NCI-H748 (cell line): ENCODE measurements around the gene PAX6.
A peak's percentile ranks its signal among the peaks of the same experiment; 100 is the strongest.

ENCODE experiments used
- DNase-seq: peaks from one replicate; lab custom pipeline; 2025; ENCODE audit not compliant: unreplicated experiment; lab: John Stamatoyannopoulos, UW

PAX6 gene

GRCh38 chr11:31779374-31779791 lies 31.7 kb downstream of the PAX6 start:
- DNase-seq = no peak

GRCh38 chr11:31772412-31772811 lies 38.7 kb downstream of the PAX6 start:
- no peak for DNase-seq

GRCh38 chr11:31770011-31770700 lies 41.0 kb downstream of the PAX6 start:
- DNase-seq = no peak

- no peak for DNase-seq
Observed at GRCh38 chr11:31768749-31769640, 42.1 kb downstream of the PAX6 start.

GRCh38 chr11:31767685-31768084 lies 43.4 kb downstream of the PAX6 start:
- no peak for DNase-seq

GRCh38 chr11:31767066-31767465 lies 44.1 kb downstream of the PAX6 start:
- no peak for DNase-seq

GRCh38 chr11:31764766-31765165 lies 46.4 kb downstream of the PAX6 start:
- peak; percentile 32 for DNase-seq

- DNase-seq = no peak
Observed at GRCh38 chr11:31764261-31764660, 46.9 kb downstream of the PAX6 start.

GRCh38 chr11:31763296-31763695 lies 47.8 kb downstream of the PAX6 start:
- no peak for DNase-seq

- DNase-seq = no peak
Observed at GRCh38 chr11:31761636-31762035, 49.5 kb downstream of the PAX6 start.

GRCh38 chr11:31757260-31757835 lies 53.8 kb downstream of the PAX6 start:
- DNase-seq = no peak

GRCh38 chr11:31747581-31747980 lies 63.5 kb downstream of the PAX6 start:
- no peak for DNase-seq

- DNase-seq = peak; percentile 2
Observed at GRCh38 chr11:31740731-31741368, 70.3 kb downstream of the PAX6 start.

- DNase-seq = no peak
Observed at GRCh38 chr11:31740131-31740530, 71.0 kb downstream of the PAX6 start.
